ENCODE measurements around the gene PCSK5. TPM values are rescaled to one million over a fixed set of nuclear protein-coding genes. Genes with fewer than 3 reads are reported as not detected.
"Not testable (repeated sequence)": the region's sequence is repeated elsewhere in the genome, so short reads cannot be mapped to it uniquely, and the experiment has no call there.

Gene PCSK5
- total RNA-seq, 4 donors from 2014 or later = 22.0 to 37.4 (median 27.8) TPM

DNA sequence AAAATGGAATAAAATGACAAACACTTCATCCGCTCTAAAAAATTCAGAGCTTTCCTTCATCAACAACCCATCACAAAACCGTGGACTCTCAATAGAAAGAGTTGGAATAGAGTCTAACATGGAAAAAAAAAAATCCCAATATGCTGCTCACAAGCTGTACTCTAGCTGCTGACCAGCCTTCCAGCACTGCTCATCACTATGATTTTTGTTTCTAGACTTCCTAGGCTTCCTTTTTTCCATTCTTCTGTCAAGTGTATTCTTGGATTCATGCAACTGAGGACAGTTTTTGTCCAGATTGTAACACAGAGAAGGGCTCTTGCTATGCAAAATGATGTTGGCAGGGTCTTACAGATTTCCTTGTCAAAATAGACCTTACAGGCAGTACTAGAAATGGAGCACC, 469.3 kb downstream of the PCSK5 start:
- intact Hi-C loops (cut with DNase I) = no loop called here
- TF ChIP-seq POLR2AphosphoS5 (IDR thresholded peaks at IDR 0.05) = no peak
- TF ChIP-seq, protein P1, sequence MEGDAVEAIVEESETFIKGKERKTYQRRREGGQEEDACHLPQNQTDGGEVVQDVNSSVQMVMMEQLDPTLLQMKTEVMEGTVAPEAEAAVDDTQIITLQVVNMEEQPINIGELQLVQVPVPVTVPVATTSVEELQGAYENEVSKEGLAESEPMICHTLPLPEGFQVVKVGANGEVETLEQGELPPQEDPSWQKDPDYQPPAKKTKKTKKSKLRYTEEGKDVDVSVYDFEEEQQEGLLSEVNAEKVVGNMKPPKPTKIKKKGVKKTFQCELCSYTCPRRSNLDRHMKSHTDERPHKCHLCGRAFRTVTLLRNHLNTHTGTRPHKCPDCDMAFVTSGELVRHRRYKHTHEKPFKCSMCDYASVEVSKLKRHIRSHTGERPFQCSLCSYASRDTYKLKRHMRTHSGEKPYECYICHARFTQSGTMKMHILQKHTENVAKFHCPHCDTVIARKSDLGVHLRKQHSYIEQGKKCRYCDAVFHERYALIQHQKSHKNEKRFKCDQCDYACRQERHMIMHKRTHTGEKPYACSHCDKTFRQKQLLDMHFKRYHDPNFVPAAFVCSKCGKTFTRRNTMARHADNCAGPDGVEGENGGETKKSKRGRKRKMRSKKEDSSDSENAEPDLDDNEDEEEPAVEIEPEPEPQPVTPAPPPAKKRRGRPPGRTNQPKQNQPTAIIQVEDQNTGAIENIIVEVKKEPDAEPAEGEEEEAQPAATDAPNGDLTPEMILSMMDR (IDR thresholded peaks at IDR 0.05) = no peak
- TF ChIP-seq EP300 (IDR thresholded peaks at IDR 0.05) = no peak
- TF ChIP-seq POLR2A (IDR thresholded peaks at IDR 0.05; ENCODE audit: low read depth) = no peak

GRCh38 chr9:76362332-76363031, 472.0 kb downstream of the PCSK5 start:
- H3K4me3 ChIP-seq; H3K9me3 ChIP-seq; H3K36me3 ChIP-seq; H3K27me3 ChIP-seq; H3K27ac ChIP-seq (replicated peaks in 1 of 4); DNase-seq (ENCODE audit: extremely low spot score); intact Hi-C loops (cut with DNase I); H3K4me1 ChIP-seq: not testable (repeated sequence)
- 86% methylated on average over 16 of the region's 16 CpGs for WGBS

More for the DNA sequence above, 469.3 kb downstream of the PCSK5 start:
- Histone ChIP-seq H3K27me3 (no peaks in the 10 kb centered on the region), H3K9me3 (no peaks in the 10 kb centered on the region), H3K27ac (replicated peaks in 1 of 4) (no peak overlapping the region), H3K4me1 (peaks cover 0 to 2% (median 0%) of the 10 kb centered on the region in 4 donors), H3K4me3 (no peak overlapping the region), H3K36me3 (no peaks in the 10 kb centered on the region)
- 84% methylated on average over 2 of the region's 2 CpGs for WGBS
- no peak for DNase-seq (ENCODE audit: extremely low spot score)

DNA sequence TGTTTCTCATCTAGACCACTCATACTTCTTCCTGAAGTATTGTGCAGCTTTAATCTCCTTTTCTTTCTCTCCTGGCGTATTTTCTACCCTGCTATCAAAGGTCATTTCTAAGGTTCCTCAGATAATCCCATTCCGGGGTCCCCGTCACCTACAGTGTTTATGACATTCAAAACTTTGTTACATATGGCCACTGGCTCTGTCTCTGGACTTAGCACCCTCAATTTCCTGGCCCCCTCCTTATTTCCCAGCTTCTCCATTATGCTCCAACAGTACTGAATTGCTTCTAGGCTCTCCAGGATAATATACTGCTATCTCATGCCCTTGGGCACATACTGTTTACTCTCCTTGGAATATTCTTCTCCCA, 472.5 kb downstream of the PCSK5 start:
- Histone ChIP-seq H3K27ac (replicated peaks in 1 of 4) (no peak overlapping the region), H3K4me1 (peaks cover 0 to 6% (median 0%) of the 10 kb centered on the region in 4 donors), H3K36me3 (no peaks in the 10 kb centered on the region), H3K27me3 (no peaks in the 10 kb centered on the region), H3K9me3 (no peaks in the 10 kb centered on the region), H3K4me3 (no peak overlapping the region)
- TF ChIP-seq EP300 (IDR thresholded peaks at IDR 0.05) (no peak), POLR2AphosphoS5 (IDR thresholded peaks at IDR 0.05) (no peak)
- WGBS = 81% methylated on average over 3 of the region's 3 CpGs
- intact Hi-C loops (cut with DNase I) = no loop called here
- DNase-seq (ENCODE audit: extremely low spot score) = no peak

GRCh38 chr9:76365028-76365427, 474.6 kb downstream of the PCSK5 start:
- Histone ChIP-seq H3K36me3 (no peaks in the 10 kb centered on the region), H3K4me1 (peaks cover 6 to 13% (median 9%) of the 10 kb centered on the region in 4 donors), H3K27ac (replicated peaks in 1 of 4) (no peak overlapping the region), H3K4me3 (no peak overlapping the region), H3K9me3 (no peaks in the 10 kb centered on the region), H3K27me3 (no peaks in the 10 kb centered on the region)
- WGBS = 57% methylated on average over 1 of the region's 1 CpG
- intact Hi-C loops (cut with DNase I) = no loop called here
- no peak for TF ChIP-seq EP300 (IDR thresholded peaks at IDR 0.05)
- no peak for TF ChIP-seq POLR2AphosphoS5 (IDR thresholded peaks at IDR 0.05)
- TF ChIP-seq POLR2A (IDR thresholded peaks at IDR 0.05; ENCODE audit: low read depth) = no peak
- no peak for DNase-seq (ENCODE audit: extremely low spot score)

DNA sequence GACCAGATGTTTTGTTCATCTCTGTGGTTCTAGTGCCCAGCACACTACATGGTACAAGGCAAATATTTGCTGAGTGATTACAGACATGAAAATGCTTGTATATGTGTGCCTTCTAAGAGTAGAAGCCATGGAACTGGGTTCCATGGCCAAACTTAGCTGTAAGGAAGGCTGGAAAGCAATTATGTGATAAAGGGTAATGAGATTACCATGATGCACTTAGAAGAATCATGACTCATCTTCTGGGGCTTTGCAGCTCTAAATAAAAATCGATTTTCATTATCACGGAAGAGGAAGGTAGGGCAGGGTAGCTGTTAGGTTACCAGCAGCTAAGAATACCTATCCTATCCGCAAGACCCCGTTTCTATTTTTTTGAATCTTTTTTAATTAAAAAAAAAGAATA, 475.8 kb downstream of the PCSK5 start:
- no peak for DNase-seq (ENCODE audit: extremely low spot score)
- 88% methylated on average over 4 of the region's 4 CpGs for WGBS
- H3K27me3 ChIP-seq = no peaks in the 10 kb centered on the region
- no peaks in the 10 kb centered on the region for H3K9me3 ChIP-seq
- H3K27ac ChIP-seq (replicated peaks in 1 of 4) = no peak overlapping the region
- TF ChIP-seq, protein P1 (IDR thresholded peaks at IDR 0.05) = no peak
- peaks cover 6 to 13% (median 9%) of the 10 kb centered on the region in 4 donors for H3K4me1 ChIP-seq
- H3K4me3 ChIP-seq = no peak overlapping the region
- intact Hi-C loops (cut with DNase I) = no loop called here
- H3K36me3 ChIP-seq = no peaks in the 10 kb centered on the region

DNA sequence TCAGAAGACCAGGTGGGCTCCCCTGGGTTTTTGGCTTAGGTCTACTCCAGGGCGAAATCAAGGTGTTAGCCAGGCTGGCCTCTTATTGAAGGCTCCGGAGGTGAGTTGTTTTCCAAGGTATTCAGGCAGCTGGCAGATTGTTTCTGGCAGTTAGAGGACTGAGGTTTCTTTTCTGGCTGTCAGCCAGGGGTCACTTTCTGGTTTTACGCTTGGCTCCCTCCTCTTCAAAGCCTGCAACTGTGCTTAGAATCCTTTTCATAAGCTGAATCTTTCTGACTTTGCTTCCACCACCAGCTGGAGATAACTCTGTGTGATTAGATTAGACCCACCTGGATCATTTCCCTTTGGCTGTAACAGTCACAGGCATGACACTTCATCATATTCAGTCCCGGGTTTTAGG, 479.1 kb downstream of the PCSK5 start:
- Histone ChIP-seq H3K4me1 (peaks cover 18 to 35% (median 34%) of the 10 kb centered on the region in 4 donors), H3K27me3 (no peaks in the 10 kb centered on the region), H3K4me3 (no peak overlapping the region), H3K9me3 (no peaks in the 10 kb centered on the region), H3K27ac (replicated peaks in 1 of 4) (no peak overlapping the region), H3K36me3 (no peaks in the 10 kb centered on the region)
- no peak for DNase-seq (ENCODE audit: extremely low spot score)
- 49% methylated on average over 4 of the region's 4 CpGs for WGBS
- TF ChIP-seq EP300 (IDR thresholded peaks at IDR 0.05) = no peak
- no peak for TF ChIP-seq POLR2A (IDR thresholded peaks at IDR 0.05; ENCODE audit: low read depth)
- no peak for TF ChIP-seq POLR2AphosphoS5 (IDR thresholded peaks at IDR 0.05)
- TF ChIP-seq, protein P1 (IDR thresholded peaks at IDR 0.05) = no peak
- intact Hi-C loops (cut with DNase I) = no loop called here
